HepG2 (cell line): ENCODE results near the gene CFL1. TPM values are rescaled to one million over a fixed set of nuclear protein-coding genes. Genes with fewer than 3 reads are reported as not detected.

Experiments used
- ATAC-seq: fragments of 200-7000 bp; cut with Tn5 transposase; 3 replicates; pipeline ENCODE4 v1.9.1; 2020; ENCODE audit warnings: mild to moderate bottlenecking, moderate library complexity
- BruUV-seq: library from RNA; stranded (reverse); fragments of 400-500 nt; replicated peaks from 2 replicates; lab custom pipeline; 2021; lab: Mats Ljungman, UMichigan
- CTCF ChIA-PET: fragments of 300-600 bp; formaldehyde crosslinking; extraction: SDS; loops from one replicate; lab custom pipeline; 2021; ENCODE audit warnings: low total read pairs, inconsistent platforms, low intra/inter-chr PET ratio; lab: Yijun Ruan, JAX
- POLR2A ChIA-PET: fragments of 350-600 bp; sonication (Branson Sonifier 250); formaldehyde crosslinking; loops from one replicate; lab custom pipeline; 2020; ENCODE audit warnings: antibody characterized with exemption, inconsistent platforms; lab: Yijun Ruan, JAX
- DNase-seq: peaks from one replicate; pipeline ENCODE4 v3.0.0-alpha.2; 2015; ENCODE audit warnings: low spot score
- FAIRE-seq: peaks from 3 replicates; lab custom pipeline; 2011; peaks lifted over from hg19 to GRCh38; lab: Jason Lieb, UNC
- H2AFZ ChIP-seq: one replicate; pipeline ENCODE4 v1.6.1; 2011; ENCODE audit warnings: low read length, inconsistent platforms
- H3K27ac ChIP-seq: fragments of 300-600 bp; 3 replicates; pipeline ENCODE4 v1.8.0; 2011; ENCODE audit warnings: mixed run types, mild to moderate bottlenecking, mixed read lengths, low read length, inconsistent platforms; ENCODE audit not compliant: insufficient read depth; ENCODE audit errors: extremely low read length
- H3K27me3 ChIP-seq, 2 experiments: fragments of 200-600 bp in 1 of 2; 2 replicates in 1 of 2; 3 replicates in 1 of 2; pipeline versions ENCODE4 v1.6.0 to v1.8.0; 2011; ENCODE audit warnings: low read length in 2 of 2, mild to moderate bottlenecking in 2 of 2, moderate library complexity in 2 of 2, inconsistent platforms in 1 of 2; ENCODE audit not compliant: insufficient read depth in 2 of 2, control insufficient read depth in 1 of 2
- H3K36me3 ChIP-seq, 2 experiments: fragments of 200-600 bp in 1 of 2; replicated peaks in 1 of 2; 2 replicates in 1 of 2; 3 replicates in 1 of 2; pipeline versions ENCODE4 v1.5.1 to v1.8.0; 2011; ENCODE audit warnings: low read length in 2 of 2, inconsistent platforms in 1 of 2; ENCODE audit not compliant: insufficient read depth in 2 of 2, control insufficient read depth in 1 of 2
- H3K4me1 ChIP-seq: 2 replicates; pipeline ENCODE4 v1.5.1; 2012; ENCODE audit warnings: low read length, inconsistent platforms; ENCODE audit not compliant: insufficient read depth
- H3K4me2 ChIP-seq: 2 replicates; pipeline ENCODE4 v1.6.0; 2011; ENCODE audit warnings: low read depth, low read length, inconsistent platforms
- H3K4me3 ChIP-seq, 3 experiments: fragments of 200-600 bp in 1 of 3; sonication (generic), shearing (Covaris generic) in 1 of 3; replicated peaks in 1 of 3; 2 replicates each; pipeline ENCODE4 v1.5.1; 2011 to 2016; ENCODE audit warnings: low read length in 3 of 3, inconsistent platforms in 2 of 3, low read depth in 2 of 3, mild to moderate bottlenecking in 2 of 3, control low read depth in 1 of 3, mixed read lengths in 1 of 3; ENCODE audit not compliant: insufficient read depth in 1 of 3
- H3K79me2 ChIP-seq: one replicate; pipeline ENCODE4 v1.6.1; 2011; ENCODE audit warnings: low read length, inconsistent platforms; ENCODE audit not compliant: insufficient read depth
- H3K9ac ChIP-seq: 2 replicates; pipeline ENCODE4 v1.6.0; 2011; ENCODE audit warnings: mild to moderate bottlenecking, low read depth, low read length, inconsistent platforms; ENCODE audit not compliant: insufficient read depth
- H3K9me3 ChIP-seq: 2 replicates; pipeline ENCODE4 v1.5.1; 2012; ENCODE audit warnings: mild to moderate bottlenecking, low read length
- H4K20me1 ChIP-seq: 2 replicates; pipeline ENCODE4 v1.6.0; 2011; ENCODE audit warnings: inconsistent platforms, mild to moderate bottlenecking, low read length, moderate library complexity; ENCODE audit not compliant: insufficient read depth
- E2F2 ChIP-seq: sonication (generic); formaldehyde crosslinking; IDR thresholded peaks from 2 replicates; pipeline ENCODE4 v1.4.0; 2020; ENCODE audit warnings: missing genetic modification reagents, borderline replicate concordance
- ETV5 ChIP-seq: IDR thresholded peaks from 2 replicates; pipeline ENCODE4 v1.6.1; 2018; ENCODE audit warnings: missing biosample characterization, missing genetic modification reagents, inconsistent platforms, borderline replicate concordance
- FOXK2 ChIP-seq: fragments of 450-650 bp; IDR thresholded peaks from 2 replicates; pipeline ENCODE4 v1.6.1; 2016
- GLMP ChIP-seq: sonication (generic); formaldehyde crosslinking; IDR thresholded peaks from 2 replicates; pipeline ENCODE4 v1.9.0; 2021; ENCODE audit warnings: missing genetic modification reagents, mild to moderate bottlenecking, borderline replicate concordance
- GZF1 ChIP-seq: sonication (generic); formaldehyde crosslinking; IDR thresholded peaks from 2 replicates; pipeline ENCODE4 v1.5.1; 2020; ENCODE audit warnings: mild to moderate bottlenecking, missing genetic modification reagents
- HNF4G ChIP-seq, 2 experiments: sonication (generic) in 1 of 2; formaldehyde crosslinking in 1 of 2; IDR thresholded peaks; 2 replicates each; pipeline versions ENCODE4 v1.4.0 to v1.6.1; 2011 to 2020; ENCODE audit warnings: borderline replicate concordance in 2 of 2, low read depth in 2 of 2, mild to moderate bottlenecking in 2 of 2, low read length in 1 of 2, missing genetic modification reagents in 1 of 2, moderate library complexity in 1 of 2
- JUNB ChIP-seq: sonication (generic); formaldehyde crosslinking; IDR thresholded peaks from 2 replicates; pipeline ENCODE4 v1.8.0; 2022; ENCODE audit warnings: missing genetic modification reagents, mild to moderate bottlenecking, borderline replicate concordance
- LRRFIP1 ChIP-seq: sonication (generic); formaldehyde crosslinking; conservative IDR thresholded peaks from 2 replicates; pipeline ENCODE4 v1.4.0; 2020; ENCODE audit warnings: missing genetic modification reagents
- ZKSCAN8 ChIP-seq: IDR thresholded peaks from 2 replicates; pipeline ENCODE4 v1.6.1; 2016; ENCODE audit warnings: borderline replicate concordance, missing genetic modification reagents, missing compliant biosample characterization
- ZNF737 ChIP-seq: sonication (generic); formaldehyde crosslinking; IDR thresholded peaks from 2 replicates; pipeline ENCODE4 v1.5.0; 2020; ENCODE audit warnings: missing genetic modification reagents, mild to moderate bottlenecking, borderline replicate concordance
- WGBS: methylation state at CpG from one replicate; pipeline ENCODE4 v1.1.6; 2017; ENCODE audit warnings: low lambda C conversion rate; 5-methylcytosine and 5-hydroxymethylcytosine counted together
- in situ Hi-C: cut with HindIII; loops from 2 replicates; pipeline ENCODE4 v1.10.0; 2017; ENCODE audit warnings: low pct_unique_long_range_greater_than_20kb; ENCODE audit not compliant: extremely low pct_ligation_motif_present
- intact Hi-C: fragments of 100-400 bp; cut with micrococcal nuclease; formaldehyde crosslinking; loops from one replicate; pipeline ENCODE4 v1.10.0; 2022; ENCODE audit not compliant: unreplicated experiment
- polyA plus RNA-seq, 8 experiments: library from polyadenylated mRNA; depleted of rRNA in 3 of 8; stranded (reverse) in 7 of 8; unstranded in 1 of 8; fragments of >200 nt; fragmentation: Illumina TruSeq in 4 of 8; extraction: Trizol in 4 of 8; gene quantifications; 2 replicates each; pipeline versions ENCODE4 v1.2.1 to v1.2.3, GENCODE V29; 2011 to 2016; ENCODE audit warnings: low read depth in 4 of 8, missing spikeins in 1 of 8, mixed read lengths in 1 of 8; ENCODE audit not compliant: insufficient read depth in 1 of 8
- total RNA-seq, 5 experiments: library from RNA; depleted of rRNA; stranded (reverse); fragments of >200 nt; fragmentation: Illumina TruSeq; extraction: Trizol; gene quantifications; 2 replicates each; pipeline ENCODE4 v1.2.3, GENCODE V29; 2016; ENCODE audit warnings: low read depth in 1 of 5
- TF ChIP-seq, protein P1 (sequence below): sonication (generic); formaldehyde crosslinking; conservative IDR thresholded peaks from 2 replicates; pipeline ENCODE4 v1.8.1; 2023; ENCODE audit warnings: missing genetic modification reagents
- TF ChIP-seq, protein P2 (sequence below): sonication (generic); formaldehyde crosslinking; IDR thresholded peaks from 2 replicates; pipeline ENCODE4 v1.9.0; 2021; ENCODE audit warnings: missing genetic modification reagents, borderline replicate concordance

The CFL1 gene
- total and polyA plus RNA-seq, 2 of the 13 experiments (the other 11 are each of a cell fraction or from before 2014, with no cell fraction given) = 379 to 383 TPM

DNA sequence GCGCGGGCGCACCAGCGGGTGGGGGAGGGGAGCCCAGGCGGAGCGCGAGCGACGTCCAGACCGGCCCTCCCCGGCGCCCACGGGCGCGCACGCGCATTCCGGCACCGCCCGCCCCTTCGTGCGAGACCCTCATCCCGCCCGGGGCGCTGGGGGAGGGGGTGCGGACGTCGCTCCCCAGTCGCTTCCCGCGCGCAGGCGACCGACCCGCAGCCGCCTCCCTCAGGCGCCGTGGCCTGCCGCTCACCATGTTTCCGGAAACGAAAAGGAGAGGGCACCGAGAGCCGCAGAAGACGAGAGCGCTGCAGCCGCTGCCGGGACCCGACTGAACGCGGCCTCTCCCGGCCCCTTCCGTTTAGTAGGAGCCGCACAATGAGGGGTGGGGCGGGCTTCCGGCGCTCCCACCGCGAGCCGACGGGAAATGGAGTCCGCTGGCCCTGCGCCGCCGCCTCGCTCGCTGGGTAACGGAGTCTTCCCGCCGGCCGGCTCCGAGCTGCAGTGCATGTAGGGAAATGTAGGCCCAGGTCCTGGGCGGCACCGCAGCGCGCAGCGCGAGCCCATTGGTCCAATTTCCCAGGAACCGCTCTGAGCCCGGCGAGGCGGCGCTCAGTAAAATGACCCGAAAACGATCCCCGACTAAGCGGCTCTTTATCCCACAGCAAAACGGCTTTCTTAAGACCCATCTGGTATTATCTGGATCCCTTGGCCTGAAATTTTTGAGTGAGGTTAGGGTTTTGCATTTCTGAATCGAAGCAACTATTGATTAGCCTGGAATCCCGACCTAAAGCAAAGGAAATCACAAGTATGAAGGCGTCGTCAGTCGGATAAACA is at the start of gene CFL1 (continued):
- no peak for TF ChIP-seq LRRFIP1 (CRISPR knock-in tag)
- TF ChIP-seq JUNB = no peak
- TF ChIP-seq ZNF737 = no peak
- TF ChIP-seq FOXK2 = no peak
- peak; percentile 39; the same call in 1 of the 2 replicates for TF ChIP-seq ZKSCAN8
- no peak for TF ChIP-seq GLMP (CRISPR knock-in tag)
- TF ChIP-seq GZF1 = no peak
- TF ChIP-seq, all 625 proteins: peak for 250

GRCh38 chr11:65906602-65907001 is 48.6 kb upstream of the CFL1 start:
- intact Hi-C loops = no loop called here
- CTCF ChIA-PET = no interaction called here
- Histone ChIP-seq H3K79me2 (no peaks in the 10 kb centered on the region), H3K27ac (no peak overlapping the region), H3K27me3 (0 out of 5 replicates have a peak, but pooled peaks cover 0 to 1% of the 10 kb centered on the region in 2 experiments), H3K9ac (no peak overlapping the region), H3K4me3 (no peak overlapping the region), H2AFZ (no peak overlapping the region), H3K4me1 (peaks cover 48% of the 10 kb centered on the region), H3K4me2 (no peak overlapping the region), H4K20me1 (no peaks in the 10 kb centered on the region), H3K36me3 (no peaks in the 10 kb centered on the region), H3K9me3 (no peaks in the 10 kb centered on the region)
- 57% methylated on average over 5 of the region's 5 CpGs for WGBS
- in situ Hi-C loops = no loop called here
- POLR2A ChIA-PET = no interaction called here
- no peak for DNase-seq
- ATAC-seq = no peak
- BruUV-seq = no TSS peak
- no peak for FAIRE-seq
- TF ChIP-seq E2F2 (CRISPR knock-in tag) (no peak), HNF4G (IDR thresholded peaks at IDR 0.05; ENCODE audit: borderline replicate concordance, low read depth, low read length) (no peak), HNF4G (CRISPR knock-in tag; IDR thresholded peaks at IDR 0.05; ENCODE audit: borderline replicate concordance, low read depth) (no peak), ETV5 (CRISPR knock-in tag) (no peak)
- TF ChIP-seq, protein P1, sequence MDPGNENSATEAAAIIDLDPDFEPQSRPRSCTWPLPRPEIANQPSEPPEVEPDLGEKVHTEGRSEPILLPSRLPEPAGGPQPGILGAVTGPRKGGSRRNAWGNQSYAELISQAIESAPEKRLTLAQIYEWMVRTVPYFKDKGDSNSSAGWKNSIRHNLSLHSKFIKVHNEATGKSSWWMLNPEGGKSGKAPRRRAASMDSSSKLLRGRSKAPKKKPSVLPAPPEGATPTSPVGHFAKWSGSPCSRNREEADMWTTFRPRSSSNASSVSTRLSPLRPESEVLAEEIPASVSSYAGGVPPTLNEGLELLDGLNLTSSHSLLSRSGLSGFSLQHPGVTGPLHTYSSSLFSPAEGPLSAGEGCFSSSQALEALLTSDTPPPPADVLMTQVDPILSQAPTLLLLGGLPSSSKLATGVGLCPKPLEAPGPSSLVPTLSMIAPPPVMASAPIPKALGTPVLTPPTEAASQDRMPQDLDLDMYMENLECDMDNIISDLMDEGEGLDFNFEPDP (CRISPR knock-in tag) = no peak
- TF ChIP-seq, protein P2, sequence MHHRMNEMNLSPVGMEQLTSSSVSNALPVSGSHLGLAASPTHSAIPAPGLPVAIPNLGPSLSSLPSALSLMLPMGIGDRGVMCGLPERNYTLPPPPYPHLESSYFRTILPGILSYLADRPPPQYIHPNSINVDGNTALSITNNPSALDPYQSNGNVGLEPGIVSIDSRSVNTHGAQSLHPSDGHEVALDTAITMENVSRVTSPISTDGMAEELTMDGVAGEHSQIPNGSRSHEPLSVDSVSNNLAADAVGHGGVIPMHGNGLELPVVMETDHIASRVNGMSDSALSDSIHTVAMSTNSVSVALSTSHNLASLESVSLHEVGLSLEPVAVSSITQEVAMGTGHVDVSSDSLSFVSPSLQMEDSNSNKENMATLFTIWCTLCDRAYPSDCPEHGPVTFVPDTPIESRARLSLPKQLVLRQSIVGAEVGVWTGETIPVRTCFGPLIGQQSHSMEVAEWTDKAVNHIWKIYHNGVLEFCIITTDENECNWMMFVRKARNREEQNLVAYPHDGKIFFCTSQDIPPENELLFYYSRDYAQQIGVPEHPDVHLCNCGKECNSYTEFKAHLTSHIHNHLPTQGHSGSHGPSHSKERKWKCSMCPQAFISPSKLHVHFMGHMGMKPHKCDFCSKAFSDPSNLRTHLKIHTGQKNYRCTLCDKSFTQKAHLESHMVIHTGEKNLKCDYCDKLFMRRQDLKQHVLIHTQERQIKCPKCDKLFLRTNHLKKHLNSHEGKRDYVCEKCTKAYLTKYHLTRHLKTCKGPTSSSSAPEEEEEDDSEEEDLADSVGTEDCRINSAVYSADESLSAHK (CRISPR knock-in tag) = no peak
